ENCODE results near the gene C11orf24.
"Not testable (repeated sequence)": the region's sequence is repeated elsewhere in the genome, so short reads cannot be mapped to it uniquely, and the experiment has no call there.

C11orf24 gene

DNA sequence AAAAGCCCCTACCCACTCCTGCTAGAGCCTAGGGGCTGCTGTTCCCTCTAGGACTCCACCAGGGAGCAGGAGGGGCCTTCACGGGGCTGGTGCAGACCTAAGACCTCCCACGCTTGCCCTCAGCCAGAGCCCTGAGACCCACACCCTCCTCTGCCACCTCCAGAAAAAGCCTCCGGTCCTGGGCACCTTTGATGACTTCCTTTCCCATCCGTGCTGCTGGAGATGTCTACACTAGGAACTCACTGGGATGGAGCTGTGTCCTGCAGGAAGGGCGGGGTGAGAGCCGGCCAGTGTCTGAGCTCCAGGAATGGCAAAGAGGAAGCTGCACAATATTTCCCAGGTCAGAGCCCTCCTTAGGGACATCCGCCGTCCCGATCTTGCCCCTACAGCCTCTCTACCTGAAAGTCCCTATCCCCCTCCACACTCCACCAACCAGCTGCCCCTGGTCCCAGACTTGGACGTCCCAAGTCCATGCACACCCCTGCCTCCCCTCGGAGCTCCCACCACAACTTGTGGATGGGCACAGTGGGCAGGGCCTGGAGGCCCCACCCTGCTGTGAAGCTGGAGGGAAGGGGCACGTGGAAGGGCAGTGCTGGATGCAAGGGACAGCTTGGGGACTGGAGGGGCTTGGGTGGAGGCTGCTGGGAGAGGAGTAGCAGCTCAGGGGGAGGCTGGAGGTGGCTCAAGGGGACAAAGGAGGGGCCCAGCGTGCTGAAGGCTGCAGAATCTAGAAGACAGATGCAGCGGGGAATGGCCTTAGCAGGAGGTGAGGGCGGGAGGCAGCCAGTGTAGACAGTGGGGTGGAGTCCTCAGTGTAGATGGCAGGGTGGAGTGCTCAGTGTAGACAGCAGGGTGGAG, 27.1 kb upstream of the C11orf24 start:
- no peak for DNase-seq

GRCh38 chr11:68297812-68298658, 26.3 kb upstream of the C11orf24 start:
- peak; percentile 79 for DNase-seq

- DNase-seq = no peak
Measured at GRCh38 chr11:68297494-68297811, 25.7 kb upstream of the C11orf24 start.

GRCh38 chr11:68297052-68297378, 25.2 kb upstream of the C11orf24 start:
- DNase-seq = no peak

- DNase-seq = no peak
Measured at GRCh38 chr11:68296344-68297051, 24.7 kb upstream of the C11orf24 start.

- DNase-seq = no peak
Measured at GRCh38 chr11:68295940-68296339, 24.2 kb upstream of the C11orf24 start.

DNA sequence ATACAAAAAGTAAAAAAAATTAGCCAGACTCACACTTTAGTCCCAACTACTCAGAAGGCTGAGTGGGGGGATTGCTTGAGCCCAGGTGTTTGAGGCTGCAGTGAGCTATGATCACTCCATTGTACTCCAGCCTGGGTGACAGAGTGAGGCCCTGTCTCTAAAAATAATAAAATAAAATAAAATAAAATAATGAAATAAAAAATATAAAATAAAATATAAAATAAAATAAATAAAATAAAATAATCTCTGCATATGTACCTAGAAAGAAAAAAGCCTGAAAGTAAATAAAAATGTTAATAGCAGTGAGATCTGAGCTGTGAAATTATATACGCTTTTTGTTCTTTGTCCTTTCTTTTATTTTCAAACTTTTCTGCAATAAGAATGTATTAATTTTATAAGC, 23.5 kb upstream of the C11orf24 start:
- DNase-seq = no peak

- DNase-seq = no peak
Measured at GRCh38 chr11:68293708-68294107, 21.9 kb upstream of the C11orf24 start.

DNA sequence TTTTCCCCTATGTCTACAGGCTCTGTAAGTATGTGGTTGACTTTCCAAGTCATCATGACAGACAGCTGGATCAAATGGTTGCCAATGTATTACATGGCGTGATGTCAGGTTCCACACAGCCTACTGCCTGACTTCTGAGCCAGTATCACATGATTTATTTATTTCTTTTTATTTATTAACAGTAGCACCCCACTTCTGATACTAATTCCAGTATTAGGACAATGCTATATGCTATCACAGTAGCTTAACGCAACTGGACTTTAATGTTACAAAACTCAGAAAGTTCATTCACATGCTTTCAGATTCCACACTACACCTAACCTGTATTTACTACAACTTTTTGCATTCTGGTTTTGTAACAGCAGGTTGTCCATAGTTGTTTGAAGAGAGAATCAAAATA, 17.7 kb upstream of the C11orf24 start:
- DNase-seq = no peak

GRCh38 chr11:68287419-68287818, 15.6 kb upstream of the C11orf24 start:
- DNase-seq = no peak

DNA sequence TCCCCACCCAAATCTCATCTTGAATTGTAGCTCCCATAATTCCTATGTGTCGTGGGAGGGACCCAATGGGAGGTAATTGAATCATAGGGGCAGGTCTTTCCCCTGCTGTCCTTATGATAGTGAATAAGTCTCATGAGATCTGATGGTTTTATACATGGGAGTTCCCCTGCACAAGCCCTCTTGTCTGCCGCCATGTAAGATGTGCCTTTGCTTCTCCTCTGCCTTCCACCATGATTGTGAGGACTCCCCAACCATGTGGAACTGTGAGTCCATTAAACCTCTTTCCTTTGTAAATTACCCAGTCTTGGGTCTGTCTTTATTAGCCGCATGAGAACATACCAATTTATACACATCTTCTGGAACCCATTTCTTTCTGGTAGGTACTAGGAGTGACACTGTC, 12.8 kb upstream of the C11orf24 start:
- not testable (repeated sequence) for DNase-seq

DNA sequence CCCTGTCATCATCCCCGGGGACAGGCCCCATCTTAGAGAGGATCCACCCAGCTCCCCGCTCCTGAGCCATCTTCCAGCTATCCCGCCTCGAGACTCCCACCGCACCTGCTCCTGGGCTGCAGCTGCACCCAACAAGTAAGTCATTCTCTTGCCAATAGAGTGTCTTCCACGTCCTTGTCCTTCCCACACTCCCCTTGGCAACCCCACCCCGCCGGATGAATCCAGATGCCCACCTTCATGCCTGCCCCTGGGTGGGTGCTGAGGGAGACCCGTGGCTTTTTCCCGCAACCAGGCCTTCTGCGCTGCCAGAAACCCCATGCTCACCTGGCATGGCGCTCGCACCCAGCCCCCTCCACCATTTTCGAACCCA, 11.1 kb upstream of the C11orf24 start:
- DNase-seq = no peak

DNA sequence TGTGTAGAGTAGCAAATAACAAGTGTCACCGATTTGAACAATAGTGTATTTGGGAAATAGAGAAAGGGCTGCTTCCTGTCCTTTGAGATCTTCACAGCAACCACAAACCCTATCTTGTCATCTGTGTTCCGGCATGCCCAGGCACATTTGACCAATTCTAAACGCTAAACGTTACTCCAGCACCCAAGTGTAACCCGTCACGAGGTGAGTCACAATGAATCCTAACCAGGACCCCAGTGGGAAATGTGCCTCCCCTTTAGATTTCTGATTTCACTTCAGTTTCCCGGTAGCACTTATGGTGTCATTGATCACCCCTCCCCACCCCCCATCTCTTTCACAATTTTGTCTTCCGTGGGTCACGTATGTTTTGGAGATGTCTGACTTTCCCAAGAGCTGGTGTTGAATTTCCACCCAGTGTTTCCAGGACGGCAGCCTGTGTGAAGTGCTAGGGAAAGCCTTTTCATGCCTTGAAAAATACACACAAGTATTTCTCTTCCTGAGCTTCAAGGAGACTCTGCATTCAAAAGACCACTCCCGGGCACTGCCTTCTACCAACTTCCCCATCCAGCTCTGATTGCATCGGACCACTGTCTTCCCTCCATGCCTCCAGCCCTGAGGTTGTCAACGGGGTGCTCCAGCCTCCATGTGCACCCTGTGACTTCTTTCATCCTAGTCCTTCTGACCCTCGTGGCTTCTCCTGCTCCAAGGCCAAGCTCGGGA, 10.5 kb upstream of the C11orf24 start:
- DNase-seq = peak; percentile 84

- no peak for DNase-seq
Measured at GRCh38 chr11:68279676-68280075, 7.9 kb upstream of the C11orf24 start.

GRCh38 chr11:68276861-68277260, 5.1 kb upstream of the C11orf24 start:
- no peak for DNase-seq

- no peak for DNase-seq
Measured at GRCh38 chr11:68275721-68276507, 4.1 kb upstream of the C11orf24 start.

DNA sequence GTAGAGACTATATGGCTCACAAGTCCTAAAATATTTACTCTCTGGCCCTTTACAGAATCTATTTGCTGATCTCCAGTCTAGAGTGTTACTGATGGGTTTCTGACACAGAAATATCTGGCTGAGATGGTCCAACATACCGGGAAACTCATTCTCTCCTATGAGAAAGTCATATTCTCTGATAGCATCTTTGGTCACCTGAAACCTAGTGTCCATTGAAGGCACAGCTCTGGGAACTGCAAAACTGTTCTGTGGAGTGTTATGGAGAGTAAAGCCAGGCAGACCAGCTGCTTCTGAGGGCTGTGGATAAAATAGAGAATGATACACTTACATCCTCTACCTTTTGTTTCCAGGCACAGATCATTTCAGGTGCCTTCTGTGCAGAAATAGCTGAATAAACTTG, 2.5 kb upstream of the C11orf24 start:
- no peak for DNase-seq

GRCh38 chr11:68273026-68273738, 1.4 kb upstream of the C11orf24 start:
- no peak for DNase-seq

GRCh38 chr11:68271023-68271780, 571 bp downstream of the C11orf24 start:
- peak; percentile 73 for DNase-seq

- DNase-seq = no peak
Measured at GRCh38 chr11:68270196-68271022, 1.4 kb downstream of the C11orf24 start.

Data from activated CD4-positive, alpha-beta T cell treated with anti-CD3 and anti-CD28 coated beads, Interleukin-10, Interleukin-2, amounts not matched to agents 100 ng/mL and 50 ng/mL, durations not matched to agents 16 hours and 8 hours (primary cell).